Hepatic stellate cell (primary cell): ENCODE results near the gene PYY.
"Not testable (repeated sequence)": the region's sequence is repeated elsewhere in the genome, so short reads cannot be mapped to it uniquely, and the experiment has no call there.

Experiments
- DNase-seq: peaks from one replicate; pipeline ENCODE4 v3.0.0; 2011; ENCODE audit warnings: low spot score

Gene PYY

GRCh38 chr17:43978078-43978477 is 24.3 kb upstream of the PYY start:
- no peak for DNase-seq

GRCh38 chr17:43976963-43977837 is 23.5 kb upstream of the PYY start:
- DNase-seq: no peak

DNA sequence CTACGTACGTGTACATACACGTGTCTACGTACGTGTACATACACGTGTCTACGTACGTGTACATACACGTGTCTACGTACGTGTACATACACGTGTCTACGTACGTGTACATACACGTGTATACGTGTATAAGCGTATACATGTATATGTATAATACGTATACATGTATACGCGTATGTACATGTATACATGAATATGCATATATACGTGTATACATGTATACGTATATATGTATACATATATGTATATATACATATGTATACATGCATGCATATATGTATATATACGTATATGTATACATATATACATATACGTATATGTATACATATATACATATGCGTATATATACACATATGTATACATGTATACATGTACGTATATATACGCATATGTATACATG is 22.2 kb upstream of the PYY start:
- no peak for DNase-seq

DNA sequence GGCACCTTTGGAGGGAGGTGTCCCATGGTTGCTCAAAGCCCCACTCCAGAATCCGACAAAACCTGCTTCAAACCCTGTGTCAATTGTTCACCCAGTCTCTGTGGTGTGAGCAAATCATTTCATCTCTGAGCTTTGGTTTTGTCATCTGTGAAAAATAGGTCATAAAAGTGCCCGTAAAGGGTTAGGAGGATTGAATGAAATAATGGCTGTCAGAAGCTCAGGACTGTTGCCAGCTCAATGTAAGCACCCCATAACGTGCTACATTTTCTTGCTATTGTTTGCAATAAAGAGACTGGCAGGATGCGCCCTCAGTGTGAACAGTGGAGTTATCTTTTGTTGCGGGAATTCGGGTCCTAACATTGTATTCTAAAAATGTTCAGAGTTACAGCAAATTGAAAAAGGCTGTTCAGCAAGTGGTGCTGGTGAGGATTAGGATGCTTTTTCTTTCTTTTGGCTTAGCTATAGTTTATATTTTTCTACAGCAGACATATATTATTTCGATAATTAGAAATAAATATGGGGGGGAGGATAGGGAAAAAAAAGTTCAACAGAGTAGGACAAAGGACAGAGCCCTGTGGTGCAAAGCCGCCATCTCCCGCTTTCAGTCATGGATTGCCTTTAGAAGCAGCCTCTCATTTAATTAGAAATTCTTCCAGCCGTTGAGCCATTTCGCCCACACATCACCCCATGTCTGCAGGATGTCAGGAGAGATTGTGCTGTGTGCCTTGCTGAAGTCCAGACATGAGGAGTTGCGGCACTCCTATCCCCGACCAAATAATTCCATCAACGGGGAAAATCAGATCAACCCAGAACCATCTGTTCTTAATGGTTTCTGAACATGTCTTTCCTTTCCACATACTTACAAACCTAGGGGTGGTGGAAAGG is 20.9 kb upstream of the PYY start:
- no peak for DNase-seq

DNA sequence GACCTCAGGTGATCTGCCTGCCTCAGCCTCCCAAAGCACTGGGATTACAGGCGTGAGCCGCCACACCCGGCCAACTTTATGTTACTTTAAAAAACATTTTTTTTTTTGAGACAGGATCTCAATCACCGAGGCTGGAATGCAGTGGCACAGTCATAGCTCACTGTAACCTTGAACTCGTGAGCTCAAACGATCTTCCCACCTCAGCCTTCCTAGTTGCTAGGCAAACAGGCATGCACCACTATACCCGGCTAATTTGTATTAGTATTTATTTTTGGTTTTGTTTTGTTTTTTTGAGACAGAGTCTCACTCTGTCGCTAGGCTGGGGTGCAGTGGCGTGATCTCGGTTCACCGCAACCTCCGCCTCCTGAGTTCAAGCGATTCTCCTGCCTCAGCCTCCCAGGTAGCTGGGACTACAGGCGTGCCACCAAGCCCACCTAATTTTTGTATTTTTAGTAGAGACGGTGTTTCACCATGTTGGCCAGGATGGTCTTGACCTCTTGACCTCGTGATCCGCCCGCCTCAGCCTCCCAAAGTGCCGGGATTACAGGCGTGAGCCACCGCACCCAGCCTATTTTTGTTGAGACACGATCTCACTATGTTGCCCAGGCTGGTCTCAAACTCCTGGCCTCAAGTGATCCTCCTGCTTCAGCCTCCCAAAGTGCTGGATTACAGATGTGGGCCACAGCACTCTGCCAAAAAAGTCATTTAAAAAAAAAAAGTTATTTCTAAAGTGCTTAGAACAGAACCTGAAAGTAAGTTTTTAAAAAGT is 18.9 kb upstream of the PYY start:
- not testable (repeated sequence) for DNase-seq

DNA sequence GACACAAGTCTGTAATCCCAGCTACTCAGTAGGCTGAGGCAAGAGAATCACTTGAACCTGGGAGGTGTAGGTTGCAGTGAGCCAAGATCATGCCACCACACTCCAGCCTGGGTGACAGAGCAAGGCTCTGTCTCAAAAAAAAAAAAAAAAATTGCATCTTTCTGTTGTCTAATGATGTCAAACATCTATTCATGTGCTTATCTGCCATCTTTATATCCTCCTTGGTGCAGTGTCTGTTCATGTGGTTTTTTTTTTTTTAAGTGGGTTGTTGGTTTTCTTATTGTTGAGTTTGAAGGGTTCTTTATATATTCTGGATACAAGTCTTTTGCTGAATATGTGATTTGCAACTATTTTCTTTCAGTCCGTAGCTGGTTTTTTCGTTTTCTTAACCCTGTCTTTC is 17.7 kb upstream of the PYY start:
- DNase-seq: not testable (repeated sequence)

- DNase-seq: no peak
These were observed 16.6 kb upstream of the PYY start for GRCh38 chr17:43970366-43970765.

DNA sequence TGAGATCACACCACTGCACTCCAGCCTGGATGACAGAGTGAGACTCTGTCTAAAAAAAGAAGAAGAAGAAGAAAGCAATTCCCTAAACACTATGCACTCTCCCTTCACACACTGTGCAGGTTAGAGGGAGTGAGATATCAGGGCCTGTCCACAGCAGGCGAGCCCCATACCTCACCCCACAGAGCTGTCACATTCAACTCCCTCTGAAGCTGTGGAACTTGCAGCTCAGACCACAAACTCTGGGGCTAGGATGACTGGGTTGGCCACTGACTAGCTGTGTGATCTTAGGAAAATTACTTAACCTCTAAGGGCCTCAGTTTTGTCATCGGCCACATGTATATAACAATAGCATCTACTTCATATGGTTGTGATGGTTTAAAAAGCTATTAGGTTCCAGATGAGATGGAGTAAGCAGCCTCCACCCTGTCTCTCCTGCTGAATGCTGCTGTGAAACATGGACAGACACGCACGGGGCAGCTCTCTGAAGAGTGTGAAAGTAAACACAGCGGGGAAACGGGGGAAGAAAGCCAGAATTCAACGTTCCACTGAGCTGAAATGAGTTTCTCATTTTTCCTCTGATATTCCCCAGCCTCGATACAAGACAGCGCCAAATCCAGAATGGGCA is 13.6 kb upstream of the PYY start:
- no peak for DNase-seq

- no peak for DNase-seq
These were observed 12.5 kb upstream of the PYY start for GRCh38 chr17:43966276-43966675.

GRCh38 chr17:43962479-43962878 is 8.7 kb upstream of the PYY start:
- no peak for DNase-seq

- DNase-seq: no peak
These were observed 8.2 kb upstream of the PYY start for GRCh38 chr17:43961954-43962353.

DNA sequence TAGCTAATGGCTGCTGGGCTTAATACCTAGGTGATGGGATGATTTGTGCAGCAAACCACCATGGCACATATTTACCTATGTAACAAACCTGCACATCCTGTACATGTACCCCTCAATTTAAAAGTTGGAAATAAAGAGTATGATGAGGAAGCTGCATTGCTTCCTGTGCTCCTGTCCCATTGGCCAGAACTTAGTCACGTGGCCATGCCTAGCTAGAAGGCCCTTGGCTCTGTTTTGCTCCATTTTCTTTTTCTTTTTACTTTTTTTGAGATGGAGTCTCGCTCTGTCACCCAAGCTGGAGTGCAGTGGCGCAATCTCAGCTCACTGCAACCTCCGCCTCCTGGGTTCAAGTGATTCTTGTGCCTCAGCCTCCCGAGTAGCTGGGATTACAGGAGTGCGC is 7.6 kb upstream of the PYY start:
- not testable (repeated sequence) for DNase-seq

DNA sequence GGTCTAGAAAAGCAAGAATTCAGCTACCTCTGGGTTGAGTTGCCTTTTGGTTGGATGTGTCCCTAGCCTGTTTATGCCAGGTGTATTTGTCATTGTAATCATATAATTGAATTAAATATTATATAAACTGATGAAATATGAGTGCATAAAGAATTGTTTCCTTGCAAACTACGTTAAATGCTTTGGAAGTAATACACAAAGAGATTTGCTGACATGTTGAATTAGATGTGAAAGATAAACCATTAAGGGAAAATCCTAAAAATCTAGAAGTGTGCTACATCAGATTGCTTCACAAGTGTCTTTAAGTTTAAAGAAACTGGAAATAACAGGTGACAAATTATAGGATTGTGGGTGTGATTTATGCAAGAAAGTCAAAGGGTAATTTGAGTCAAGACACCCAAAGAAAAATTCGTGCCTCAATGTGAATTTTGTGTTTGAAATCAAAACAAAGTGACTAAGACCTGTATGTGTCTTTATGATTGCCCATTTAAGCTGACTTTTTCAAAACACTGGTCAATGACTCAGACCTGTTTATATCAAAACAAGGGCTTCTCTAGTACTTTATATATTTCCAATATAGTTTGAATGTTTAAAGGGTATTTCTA is 5.1 kb upstream of the PYY start:
- no peak for DNase-seq

DNA sequence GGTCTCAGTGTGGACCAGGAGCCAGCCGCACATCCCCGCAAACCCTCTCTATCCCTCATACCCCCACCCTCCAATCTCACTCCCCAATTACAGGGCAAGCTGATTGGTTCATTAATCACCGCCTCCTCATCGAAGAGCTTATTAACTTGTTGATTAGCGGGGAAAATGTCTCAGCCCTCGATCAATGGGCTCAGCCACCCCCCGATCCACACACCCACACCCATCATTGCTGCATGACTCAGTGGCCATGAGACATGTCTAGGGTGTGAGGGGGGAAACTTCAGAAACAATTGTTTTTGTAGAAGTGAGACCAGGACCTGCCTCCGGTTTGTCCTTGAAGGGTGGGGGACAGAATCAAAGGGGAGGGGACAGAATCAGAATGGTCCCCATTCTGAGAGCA is 2.5 kb upstream of the PYY start:
- DNase-seq: no peak

DNA sequence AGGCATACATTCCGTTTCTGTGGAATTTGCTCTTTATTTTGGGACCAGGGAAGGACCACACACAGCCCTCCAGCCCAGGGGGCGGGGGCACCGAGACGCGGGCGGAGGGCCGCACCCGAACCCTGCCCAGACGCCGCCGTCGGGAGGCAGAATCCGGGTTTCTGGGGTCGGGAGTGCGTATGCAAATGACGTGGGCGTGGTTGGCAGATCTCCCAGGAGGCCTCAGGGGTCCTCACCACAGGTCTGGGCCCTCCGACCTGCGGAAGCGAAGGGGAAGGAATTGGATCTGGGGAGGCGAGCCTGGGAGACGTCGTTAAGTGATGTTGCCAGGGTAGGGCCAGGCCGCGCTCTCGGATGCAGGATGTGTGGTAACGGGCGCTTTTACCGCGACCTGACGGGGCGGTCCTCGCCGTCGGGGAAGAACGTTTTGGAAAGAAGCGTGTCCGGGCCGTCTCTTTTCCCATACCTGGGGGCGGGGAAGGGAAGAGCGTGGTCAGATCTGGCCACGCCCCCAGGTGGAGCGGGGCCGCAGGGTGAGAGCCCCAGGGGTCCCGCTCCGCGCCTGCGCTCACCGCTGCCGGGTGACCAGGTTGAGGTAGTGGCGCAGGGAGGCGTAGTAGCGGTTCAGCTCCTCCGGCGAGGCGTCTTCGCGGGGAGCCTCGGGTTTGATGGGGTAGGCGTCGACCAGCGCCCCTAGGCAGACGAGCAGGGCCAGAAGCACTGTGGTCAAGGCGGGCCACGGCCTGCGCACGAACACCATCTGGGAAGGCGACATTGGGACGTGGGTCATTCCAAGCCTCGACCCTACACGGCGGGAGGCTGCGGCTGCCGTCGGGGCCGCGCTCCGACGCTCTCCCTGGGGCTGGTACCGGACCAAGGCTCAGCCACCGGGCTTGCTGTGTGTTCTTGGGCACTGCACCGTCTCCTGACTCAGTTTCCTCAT is 745 bp downstream of the PYY start:
- no peak for DNase-seq

DNA sequence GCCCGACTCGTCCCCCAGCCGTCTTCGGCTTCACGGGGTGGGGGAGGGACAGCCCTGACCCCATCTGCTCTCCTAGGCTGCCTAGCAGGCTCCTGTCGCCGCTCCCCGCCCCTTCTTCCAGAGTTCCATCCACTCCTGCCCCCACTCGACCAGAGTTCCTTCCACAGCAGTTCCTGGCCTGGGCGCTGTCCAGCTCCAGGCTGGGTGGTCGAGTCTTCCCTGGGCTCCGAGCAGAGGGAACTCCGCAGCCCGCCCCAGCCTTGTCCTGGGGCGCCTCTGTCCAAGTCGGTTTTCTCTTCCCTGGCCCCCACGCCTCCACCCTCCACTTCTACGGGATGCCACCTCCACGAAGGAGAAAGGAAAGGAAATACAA is 1.4 kb downstream of the PYY start:
- no peak for DNase-seq

DNA sequence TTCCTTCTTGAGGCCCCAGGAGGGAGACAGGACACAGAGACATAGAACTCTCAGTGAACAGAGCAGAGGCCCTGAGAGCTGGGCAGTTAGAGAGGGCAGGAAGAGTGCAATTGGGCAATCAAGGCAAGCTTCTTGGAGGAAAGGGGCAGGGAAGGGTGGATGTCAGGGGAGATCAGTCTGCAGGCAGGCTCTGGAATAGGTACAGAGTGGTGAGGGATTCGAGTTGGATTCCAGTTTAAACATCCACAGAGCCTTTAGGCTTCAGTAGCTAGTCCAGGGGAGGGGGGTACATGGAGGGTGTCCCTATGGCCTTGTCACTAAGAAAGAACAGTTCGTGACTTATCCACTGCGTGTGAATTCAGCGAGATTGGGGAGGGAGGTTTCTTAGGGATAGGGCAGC is 2.0 kb downstream of the PYY start:
- DNase-seq: no peak

- no peak for DNase-seq
These were observed 3.2 kb downstream of the PYY start for GRCh38 chr17:43950554-43950953.

GRCh38 chr17:43949781-43950180 is 4.0 kb downstream of the PYY start:
- DNase-seq: no peak

- DNase-seq: no peak
These were observed 7.0 kb downstream of the PYY start for GRCh38 chr17:43946781-43947180.
